DMS53 treated with DMSO at 0.1 percent for 48 hours (cell line): ENCODE results near the gene ENOX1.
"Not testable (repeated sequence)": the region's sequence is repeated elsewhere in the genome, so short reads cannot be mapped to it uniquely, and the experiment has no call there.

ENCODE experiments used
- DNase-seq: peaks from one replicate; lab custom pipeline; 2025; ENCODE audit not compliant: unreplicated experiment; lab: John Stamatoyannopoulos, UW

The ENOX1 gene

GRCh38 chr13:43171489-43171888 lies 615.3 kb downstream of the ENOX1 start:
- no peak for DNase-seq

GRCh38 chr13:43170506-43170905 lies 616.3 kb downstream of the ENOX1 start:
- DNase-seq = no peak

- DNase-seq = not testable (repeated sequence)
Observed at GRCh38 chr13:43168434-43168833, 618.3 kb downstream of the ENOX1 start.

- DNase-seq = no peak
Observed at GRCh38 chr13:43167731-43168130, 619.0 kb downstream of the ENOX1 start.

GRCh38 chr13:43166644-43167457 lies 619.9 kb downstream of the ENOX1 start:
- DNase-seq = no peak
